Measurements from ENCODE around the gene ALG9. TPM values are rescaled to one million over a fixed set of nuclear protein-coding genes. Genes with fewer than 3 reads are reported as not detected.

Gene ALG9
- polyA plus RNA-seq, 3 donors = 7.4 to 7.9 (median 7.8) TPM

DNA sequence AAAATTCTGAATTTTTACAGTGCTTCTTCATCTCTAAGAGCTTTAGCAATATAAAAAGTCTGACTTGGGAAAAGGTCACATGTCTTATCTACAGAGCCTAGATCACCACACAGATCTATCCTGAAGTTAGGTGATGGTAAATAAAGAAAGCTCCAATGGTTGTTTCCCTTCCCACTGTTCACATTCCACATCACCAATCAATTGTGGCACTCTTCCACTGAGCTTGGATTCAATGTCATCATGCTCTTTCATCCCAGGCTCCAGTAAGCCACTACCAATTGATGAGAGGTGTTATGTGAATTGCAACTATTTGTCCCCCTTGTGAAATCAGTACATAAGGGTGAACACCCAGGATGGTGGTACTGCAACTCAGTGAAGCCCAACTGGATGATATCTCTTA lies 47.8 kb downstream of the ALG9 start:
- Histone ChIP-seq H3K4me2 (replicated peaks; ENCODE audit: extremely low read depth, low read length, poor library complexity, severe bottlenecking) (no peak overlapping the region), H3K4me3 (replicated peaks in 1 of 3; ENCODE audit: low read depth in 2 of 3, low read length in 3 of 3) (no peak overlapping the region), H3K9me3 (replicated peaks in 1 of 2; ENCODE audit: control insufficient read depth in 1 of 2, insufficient read depth in 1 of 2, low read length in 2 of 2) (no peaks in the 10 kb centered on the region), H3K27me3 (ENCODE audit: control insufficient read depth in 2 of 2, insufficient read depth in 2 of 2, low read length in 2 of 2) (no peaks in the 10 kb centered on the region), H3K36me3 (replicated peaks in 1 of 2; ENCODE audit: control insufficient read depth in 1 of 2, insufficient read depth in 2 of 2, low read length in 2 of 2) (peaks cover 0 to 6% of the 10 kb centered on the region in 2 donors), H3K9ac (ENCODE audit: insufficient read depth, low read length, poor library complexity, severe bottlenecking) (no peak overlapping the region), H3K79me2 (ENCODE audit: insufficient read depth, low read length) (no peaks in the 10 kb centered on the region), H2AFZ (ENCODE audit: insufficient read depth, low read depth, low read length, poor library complexity, severe bottlenecking) (no peak overlapping the region), H4K20me1 (ENCODE audit: insufficient read depth, low read length) (no peaks in the 10 kb centered on the region), H3K27ac (ENCODE audit: low read depth in 1 of 2, low read length in 2 of 2) (no peak overlapping the region), H3K4me1 (ENCODE audit: control insufficient read depth in 1 of 2, insufficient read depth in 2 of 2, low read length in 2 of 2) (peaks cover 0 to 4% of the 10 kb centered on the region in 2 donors)
- Mint-ChIP-seq H3K27ac (no peak overlapping the region), H3K4me3 (no peak overlapping the region), H3K9me3 (no peaks in the 10 kb centered on the region), H3K4me1 (peaks cover 10% of the 10 kb centered on the region), H3K36me3 (peaks cover 19 to 22% of the 10 kb centered on the region in 2 donors), H3K27me3 (ENCODE audit: low read depth in 3 of 3) (no peaks in the 10 kb centered on the region)
- intact Hi-C loops (cut with micrococcal nuclease) = no loop called here
- TF ChIP-seq, protein P1, sequence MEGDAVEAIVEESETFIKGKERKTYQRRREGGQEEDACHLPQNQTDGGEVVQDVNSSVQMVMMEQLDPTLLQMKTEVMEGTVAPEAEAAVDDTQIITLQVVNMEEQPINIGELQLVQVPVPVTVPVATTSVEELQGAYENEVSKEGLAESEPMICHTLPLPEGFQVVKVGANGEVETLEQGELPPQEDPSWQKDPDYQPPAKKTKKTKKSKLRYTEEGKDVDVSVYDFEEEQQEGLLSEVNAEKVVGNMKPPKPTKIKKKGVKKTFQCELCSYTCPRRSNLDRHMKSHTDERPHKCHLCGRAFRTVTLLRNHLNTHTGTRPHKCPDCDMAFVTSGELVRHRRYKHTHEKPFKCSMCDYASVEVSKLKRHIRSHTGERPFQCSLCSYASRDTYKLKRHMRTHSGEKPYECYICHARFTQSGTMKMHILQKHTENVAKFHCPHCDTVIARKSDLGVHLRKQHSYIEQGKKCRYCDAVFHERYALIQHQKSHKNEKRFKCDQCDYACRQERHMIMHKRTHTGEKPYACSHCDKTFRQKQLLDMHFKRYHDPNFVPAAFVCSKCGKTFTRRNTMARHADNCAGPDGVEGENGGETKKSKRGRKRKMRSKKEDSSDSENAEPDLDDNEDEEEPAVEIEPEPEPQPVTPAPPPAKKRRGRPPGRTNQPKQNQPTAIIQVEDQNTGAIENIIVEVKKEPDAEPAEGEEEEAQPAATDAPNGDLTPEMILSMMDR (IDR thresholded peaks at IDR 0.05) = no peak
- DNase-seq = no peak

DNA sequence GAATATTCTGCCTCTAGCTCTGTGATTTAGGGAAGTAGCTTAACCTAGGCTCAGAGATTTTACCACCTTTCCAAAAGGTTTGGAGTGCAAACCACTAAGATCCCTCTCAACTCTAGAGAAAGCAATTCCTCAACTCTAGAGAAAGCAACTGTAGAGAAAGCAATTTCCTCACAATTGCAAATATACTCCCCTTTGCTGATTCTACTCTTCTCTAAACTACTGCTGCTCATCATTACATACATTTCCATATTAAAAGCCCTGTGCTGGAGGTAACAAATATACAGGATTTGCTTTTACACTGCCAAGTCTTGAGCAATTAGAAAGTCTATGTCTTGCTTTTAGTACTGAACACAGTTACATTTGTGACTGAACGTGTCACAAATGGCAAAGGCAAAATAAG lies 48.2 kb downstream of the ALG9 start:
- H3K27ac ChIP-seq (ENCODE audit: low read depth in 1 of 2, low read length in 2 of 2) = no peak overlapping the region
- H3K36me3 ChIP-seq (replicated peaks in 1 of 2; ENCODE audit: control insufficient read depth in 1 of 2, insufficient read depth in 2 of 2, low read length in 2 of 2) = peaks cover 0 to 3% of the 10 kb centered on the region in 2 donors
- no peak overlapping the region for H3K27ac Mint-ChIP-seq
- H3K4me1 ChIP-seq (ENCODE audit: control insufficient read depth in 1 of 2, insufficient read depth in 2 of 2, low read length in 2 of 2) = peaks cover 0 to 4% of the 10 kb centered on the region in 2 donors
- no peak overlapping the region for H3K4me2 ChIP-seq (replicated peaks; ENCODE audit: extremely low read depth, low read length, poor library complexity, severe bottlenecking)
- H3K36me3 Mint-ChIP-seq = peaks cover 15 to 19% of the 10 kb centered on the region in 2 donors
- H3K4me3 ChIP-seq (replicated peaks in 1 of 3; ENCODE audit: low read depth in 2 of 3, low read length in 3 of 3) = no peak overlapping the region
- H3K79me2 ChIP-seq (ENCODE audit: insufficient read depth, low read length) = no peaks in the 10 kb centered on the region
- no peaks in the 10 kb centered on the region for H3K9me3 ChIP-seq (replicated peaks in 1 of 2; ENCODE audit: control insufficient read depth in 1 of 2, insufficient read depth in 1 of 2, low read length in 2 of 2)
- no peak overlapping the region for H3K4me3 Mint-ChIP-seq
- H3K27me3 Mint-ChIP-seq (ENCODE audit: low read depth in 3 of 3) = no peaks in the 10 kb centered on the region
- H3K9ac ChIP-seq (ENCODE audit: insufficient read depth, low read length, poor library complexity, severe bottlenecking) = no peak overlapping the region
- no peaks in the 10 kb centered on the region for H3K9me3 Mint-ChIP-seq
- no peaks in the 10 kb centered on the region for H4K20me1 ChIP-seq (ENCODE audit: insufficient read depth, low read length)
- no CpG with 5 or more reads among the region's 1 CpG for WGBS (ENCODE audit: insufficient coverage)
- H2AFZ ChIP-seq (ENCODE audit: insufficient read depth, low read depth, low read length, poor library complexity, severe bottlenecking) = no peak overlapping the region
- DNase-seq = no peak
- TF ChIP-seq, protein P1 (IDR thresholded peaks at IDR 0.05) = no peak
- intact Hi-C loops (cut with micrococcal nuclease) = no loop called here
- no peaks in the 10 kb centered on the region for H3K27me3 ChIP-seq (ENCODE audit: control insufficient read depth in 2 of 2, insufficient read depth in 2 of 2, low read length in 2 of 2)
- peaks cover 10% of the 10 kb centered on the region for H3K4me1 Mint-ChIP-seq
